Skeletal muscle tissue (tissue), 4 donors: Measurements from ENCODE around the gene TXLNA. TPM values are rescaled to one million over a fixed set of nuclear protein-coding genes. Genes with fewer than 3 reads are reported as not detected.

Experiments used
- H3K27ac ChIP-seq: one replicate; pipeline ENCODE4 v1.7.0; 2013; ENCODE audit warnings: mild to moderate bottlenecking, low read depth, low read length, inconsistent platforms
- H3K27me3 ChIP-seq, 3 donors: one replicate each; pipeline ENCODE4 v1.7.0; 2013; ENCODE audit warnings: low read length in 3 of 3; ENCODE audit not compliant: control insufficient read depth in 3 of 3, insufficient read depth in 3 of 3
- H3K36me3 ChIP-seq, 3 donors: one replicate each; pipeline ENCODE4 v1.7.0; 2013; ENCODE audit warnings: low read length in 3 of 3; ENCODE audit not compliant: control insufficient read depth in 3 of 3, insufficient read depth in 3 of 3
- H3K4me1 ChIP-seq, 3 donors: one replicate each; pipeline ENCODE4 v1.7.0; 2013; ENCODE audit warnings: low read length in 3 of 3, mild to moderate bottlenecking in 3 of 3; ENCODE audit not compliant: control insufficient read depth in 3 of 3, insufficient read depth in 3 of 3
- H3K4me3 ChIP-seq, 3 donors: one replicate each; pipeline ENCODE4 v1.7.0; 2013; ENCODE audit warnings: low read length in 3 of 3
- H3K9ac ChIP-seq, 3 donors: one replicate each; pipeline ENCODE4 v1.7.0; 2013; ENCODE audit warnings: low read length in 3 of 3, mild to moderate bottlenecking in 3 of 3, moderate library complexity in 2 of 3, low read depth in 1 of 3
- H3K9me3 ChIP-seq, 3 donors: one replicate each; pipeline ENCODE4 v1.7.0; 2013; ENCODE audit warnings: low read length in 3 of 3; ENCODE audit not compliant: control insufficient read depth in 3 of 3
- total RNA-seq: library from RNA; depleted of rRNA; stranded (reverse); fragments of >200 nt; gene quantifications from one replicate; pipeline ENCODE4 v1.2.3, GENCODE V29; 2014
- donor health status: Osteomylitis.

Gene TXLNA
- total RNA-seq, 1 donor from 2014 or later: 30.8 TPM

DNA sequence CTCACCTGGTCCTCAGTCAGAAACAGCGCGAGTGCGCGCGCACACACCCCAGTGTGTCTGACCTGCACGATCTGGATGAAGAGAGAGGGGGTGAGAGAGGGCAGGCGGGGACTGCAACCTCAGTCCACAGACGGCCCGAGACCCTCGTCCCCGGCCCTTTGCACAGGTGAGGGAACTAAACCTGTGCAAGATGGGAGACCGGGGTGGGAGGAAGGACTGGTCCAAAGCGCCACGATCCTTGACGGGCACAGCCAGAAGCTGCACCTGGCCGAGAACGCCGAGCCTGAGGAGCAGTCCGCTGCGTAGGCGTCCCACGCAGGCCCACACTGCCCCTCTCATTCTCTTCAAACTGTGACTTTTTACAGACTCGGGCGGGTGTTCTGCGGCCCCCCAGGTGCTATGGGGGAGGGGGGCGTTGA, 25.5 kb downstream of the TXLNA start:
- no peaks in the 10 kb centered on the region for H3K27me3 ChIP-seq
- H3K27ac ChIP-seq: peak overlapping the region; percentile 56
- H3K4me1 ChIP-seq: peaks cover 46 to 51% (median 49%) of the 10 kb centered on the region in 3 donors
- H3K36me3 ChIP-seq: peaks cover 0 to 24% (median 12%) of the 10 kb centered on the region in 3 donors
- H3K9ac ChIP-seq: peak overlapping the region in 2 of 3 donors; percentile 83 to 94
- no peaks in the 10 kb centered on the region for H3K9me3 ChIP-seq
- H3K4me3 ChIP-seq: peak overlapping the region; percentile 85 to 93 (median 86)

DNA sequence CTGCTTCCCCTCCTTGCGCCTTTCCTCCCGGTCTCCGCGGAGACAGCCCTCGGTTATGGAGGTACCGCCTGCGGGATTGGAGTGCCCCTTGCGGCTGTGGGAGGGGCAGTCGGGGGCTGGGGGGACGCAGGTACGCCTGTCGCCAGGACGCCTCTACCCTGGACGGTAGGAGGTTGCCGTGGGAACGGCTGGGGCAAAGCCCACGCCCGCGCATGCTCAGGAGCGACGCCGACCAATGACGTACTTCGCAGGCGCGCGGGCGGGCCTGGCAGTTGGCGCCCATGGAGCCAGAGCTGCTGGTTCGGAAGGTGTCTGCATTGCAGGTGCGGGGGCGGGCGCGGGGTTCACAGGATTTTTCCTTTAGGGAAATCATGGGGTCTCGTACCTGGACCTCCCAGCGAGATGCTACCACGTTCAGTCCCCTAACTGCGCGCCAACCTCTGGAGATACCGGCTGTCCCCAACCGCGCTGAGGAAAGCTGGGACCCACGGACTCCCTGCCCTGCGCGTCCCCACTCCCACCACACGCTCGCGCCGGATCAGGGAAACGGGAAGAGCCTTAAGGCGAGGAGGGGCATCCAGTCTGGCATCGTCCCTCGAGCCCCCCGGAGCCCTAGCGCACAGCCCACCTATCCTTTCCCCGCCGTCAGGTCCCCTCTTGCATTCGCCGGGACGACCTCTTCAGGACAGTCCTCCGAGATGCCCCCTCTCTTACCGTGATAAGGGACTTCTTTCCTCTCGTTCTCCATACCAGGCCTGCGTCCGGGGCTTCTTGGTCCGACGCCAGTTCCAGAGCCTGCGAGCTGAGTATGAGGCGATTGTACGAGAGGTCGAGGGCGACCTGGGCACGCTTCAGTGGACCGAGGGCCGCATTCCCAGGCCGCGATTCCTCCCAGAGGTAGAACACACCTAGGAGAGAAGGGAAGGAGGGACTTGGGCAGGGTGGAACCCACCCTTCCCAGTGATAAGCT, 26.2 kb downstream of the TXLNA start, which contains the start of gene IQCC:
TSS of gene IQCC (plus strand) at position 271 of the 970 bp plus-strand sequence. CDS start at position 282, 11 bp downstream.
- H3K4me3 ChIP-seq: peak within 1 kb of the TSS; percentile 85 to 93 (median 86)
- peaks cover 41 to 46% (median 44%) of the 10 kb centered on the region in 3 donors for H3K4me1 ChIP-seq
- H3K36me3 ChIP-seq: peaks cover 0 to 24% (median 12%) of the 10 kb centered on the region in 3 donors
- H3K27me3 ChIP-seq: no peaks in the 10 kb centered on the region
- no peaks in the 10 kb centered on the region for H3K9me3 ChIP-seq
- peak within 1 kb of the TSS; percentile 83 to 94 (median 88) for H3K9ac ChIP-seq
- H3K27ac ChIP-seq: peak within 1 kb of the TSS; percentile 56

DNA sequence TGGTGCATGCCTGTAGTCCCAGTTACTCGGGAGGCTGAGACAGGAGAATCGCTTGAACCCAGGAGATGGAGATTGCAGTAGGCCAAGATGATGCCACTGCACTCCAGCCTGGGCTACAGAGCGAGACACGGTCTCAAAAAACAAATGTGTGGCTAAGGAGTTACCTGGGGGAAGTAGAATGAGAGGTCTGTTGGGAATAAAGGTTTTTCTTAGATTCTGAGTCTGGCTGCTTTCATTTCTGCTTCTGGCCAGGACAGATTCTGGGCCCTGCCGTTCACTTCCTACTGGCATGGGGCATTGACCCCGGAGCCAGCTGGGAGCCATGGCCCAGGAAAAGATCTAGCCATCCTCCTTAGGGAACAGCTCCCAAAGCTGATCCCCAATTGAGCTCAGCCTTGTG, 29.0 kb downstream of the TXLNA start:
- no peak overlapping the region for H3K9ac ChIP-seq
- no peaks in the 10 kb centered on the region for H3K9me3 ChIP-seq
- peak overlapping the region; percentile 12 for H3K27ac ChIP-seq
- no peak overlapping the region for H3K4me3 ChIP-seq
- H3K4me1 ChIP-seq: peaks cover 25 to 30% (median 29%) of the 10 kb centered on the region in 3 donors
- peaks cover 0 to 18% (median 12%) of the 10 kb centered on the region in 3 donors for H3K36me3 ChIP-seq
- H3K27me3 ChIP-seq: no peaks in the 10 kb centered on the region

DNA sequence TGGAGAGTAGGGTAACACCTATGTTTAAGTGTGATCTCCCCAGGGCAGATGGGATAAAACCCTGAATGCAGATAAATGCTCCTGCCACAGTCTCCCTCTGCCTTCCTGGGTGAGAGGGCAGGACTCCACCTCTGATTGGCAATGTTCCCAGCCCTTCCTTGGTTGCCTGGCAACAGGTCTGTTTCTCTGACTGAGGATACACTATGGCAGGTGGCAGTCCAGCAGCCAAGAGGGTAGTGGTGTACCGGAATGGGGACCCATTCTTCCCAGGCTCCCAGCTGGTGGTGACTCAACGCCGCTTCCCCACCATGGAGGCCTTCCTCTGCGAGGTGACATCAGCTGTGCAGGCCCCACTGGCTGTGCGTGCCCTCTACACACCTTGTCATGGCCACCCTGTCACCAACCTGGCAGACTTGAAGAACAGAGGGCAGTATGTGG, 29.4 kb downstream of the TXLNA start, which contains the start of gene DCDC2B:
TSS of gene DCDC2B (plus strand) at position 199 of the 438 bp plus-strand sequence. CDS start at position 204, 5 bp downstream.
- Histone ChIP-seq H3K4me1 (peaks cover 25 to 30% (median 29%) of the 10 kb centered on the region in 3 donors), H3K27ac (peak within 1 kb of the TSS; percentile 12), H3K36me3 (peaks cover 0 to 14% (median 8%) of the 10 kb centered on the region in 3 donors), H3K9me3 (no peaks in the 10 kb centered on the region), H3K4me3 (no peak within 1 kb of the TSS), H3K9ac (peak within 1 kb of the TSS in 1 of 3 donors; percentile 16), H3K27me3 (no peaks in the 10 kb centered on the region)

DNA sequence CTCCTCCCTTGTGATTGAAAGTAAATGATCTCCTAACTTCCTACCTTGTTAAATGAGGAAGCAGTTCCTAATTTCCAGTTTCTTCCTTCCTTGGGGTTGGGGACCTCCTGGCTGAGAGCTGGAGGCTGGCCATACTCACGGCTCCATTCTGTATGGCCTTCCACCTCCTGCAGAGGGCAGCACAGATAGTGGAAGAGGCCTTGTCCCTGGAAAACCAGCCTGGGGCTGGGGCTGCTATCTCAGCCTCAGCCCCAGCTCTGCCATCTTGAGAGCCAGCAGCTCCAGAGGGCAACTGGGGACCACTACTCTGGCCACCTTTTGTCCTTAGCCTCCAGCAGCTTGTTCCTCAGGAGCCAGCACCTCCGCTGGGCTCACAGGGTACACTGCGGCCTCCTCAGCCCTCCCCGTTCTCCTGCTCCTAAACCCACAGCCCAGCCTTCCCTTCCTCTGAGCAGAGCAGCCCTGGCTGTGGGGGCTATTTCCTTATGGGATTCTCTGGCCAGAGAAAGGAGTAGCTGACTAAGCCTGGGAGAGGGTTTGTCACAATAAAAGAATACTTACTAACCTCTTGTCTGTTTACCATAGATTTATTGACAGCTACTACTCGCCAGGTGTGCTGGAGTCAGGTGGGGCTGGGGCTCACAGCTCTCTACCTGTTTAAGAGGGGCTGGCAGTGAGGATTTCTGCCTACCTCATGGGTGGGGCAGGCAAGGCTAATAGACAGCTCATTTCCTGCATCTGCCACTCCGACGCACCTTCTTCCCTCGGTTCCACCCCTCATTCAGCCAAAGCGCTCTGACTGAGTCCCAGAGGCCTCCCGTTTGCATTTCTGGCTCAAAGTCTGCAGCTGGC, 36.4 kb downstream of the TXLNA start:
- H3K36me3 ChIP-seq: peaks cover 29 to 35% (median 32%) of the 10 kb centered on the region in 3 donors

DNA sequence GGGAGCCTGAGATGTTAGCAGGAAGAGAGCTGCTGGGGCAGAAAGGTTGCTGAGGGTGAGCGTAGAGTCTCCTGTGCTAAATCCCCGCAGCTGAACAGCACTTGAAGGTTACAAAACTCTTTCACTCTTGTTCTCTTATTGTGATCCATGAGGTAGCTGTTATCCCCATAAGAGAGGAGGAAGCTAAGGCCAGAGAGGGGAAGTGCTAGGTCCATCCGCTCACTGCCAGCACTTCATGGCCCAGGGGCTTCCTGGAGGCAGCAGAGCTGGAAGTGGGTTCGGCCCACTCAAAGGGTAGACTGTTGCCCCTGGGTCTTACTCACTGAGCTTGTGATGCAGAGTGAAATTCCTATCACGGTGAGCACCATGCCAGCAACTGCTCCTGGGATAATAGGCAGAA, 37.1 kb downstream of the TXLNA start:
- no peaks in the 10 kb centered on the region for H3K27me3 ChIP-seq
- H3K4me1 ChIP-seq: peaks cover 10 to 15% (median 15%) of the 10 kb centered on the region in 3 donors
- peaks cover 29 to 35% (median 32%) of the 10 kb centered on the region in 3 donors for H3K36me3 ChIP-seq
- peak overlapping the region in 1 of 3 donors; percentile 40 for H3K9ac ChIP-seq
- no peak overlapping the region for H3K27ac ChIP-seq
- H3K9me3 ChIP-seq: no peaks in the 10 kb centered on the region
- no peak overlapping the region for H3K4me3 ChIP-seq

More for the DNA sequence above, 36.4 kb downstream of the TXLNA start:
- Histone ChIP-seq H3K4me1 (peaks cover 3 to 8% (median 7%) of the 10 kb centered on the region in 3 donors), H3K27ac (no peak overlapping the region), H3K9ac (peak overlapping the region in 1 of 3 donors; percentile 40), H3K4me3 (no peak overlapping the region), H3K27me3 (no peaks in the 10 kb centered on the region), H3K9me3 (no peaks in the 10 kb centered on the region)

DNA sequence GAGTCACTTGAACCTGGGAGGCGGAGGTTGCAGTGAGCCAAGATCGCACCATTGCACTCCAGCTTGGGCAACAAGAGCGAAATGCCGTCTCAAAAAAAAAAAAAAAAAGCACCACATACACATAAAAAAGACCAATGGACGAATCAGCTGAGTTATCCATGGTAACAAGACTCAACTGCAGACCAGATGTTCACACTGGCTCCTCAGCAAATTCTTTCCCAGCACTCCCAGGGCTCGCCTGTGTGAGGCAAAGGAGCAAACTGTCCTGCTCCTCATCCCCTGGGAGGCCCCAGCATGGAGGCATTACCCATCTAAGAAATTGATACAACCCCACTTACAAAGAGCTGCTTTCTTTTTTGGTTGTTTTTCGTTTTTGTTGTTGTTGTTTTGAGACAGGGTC, 39.5 kb downstream of the TXLNA start:
- Histone ChIP-seq H3K4me3 (no peak overlapping the region), H3K27ac (no peak overlapping the region), H3K9ac (no peak overlapping the region), H3K36me3 (peaks cover 34 to 39% (median 37%) of the 10 kb centered on the region in 3 donors), H3K27me3 (no peaks in the 10 kb centered on the region), H3K4me1 (peaks cover 24 to 31% (median 28%) of the 10 kb centered on the region in 3 donors), H3K9me3 (no peaks in the 10 kb centered on the region)

DNA sequence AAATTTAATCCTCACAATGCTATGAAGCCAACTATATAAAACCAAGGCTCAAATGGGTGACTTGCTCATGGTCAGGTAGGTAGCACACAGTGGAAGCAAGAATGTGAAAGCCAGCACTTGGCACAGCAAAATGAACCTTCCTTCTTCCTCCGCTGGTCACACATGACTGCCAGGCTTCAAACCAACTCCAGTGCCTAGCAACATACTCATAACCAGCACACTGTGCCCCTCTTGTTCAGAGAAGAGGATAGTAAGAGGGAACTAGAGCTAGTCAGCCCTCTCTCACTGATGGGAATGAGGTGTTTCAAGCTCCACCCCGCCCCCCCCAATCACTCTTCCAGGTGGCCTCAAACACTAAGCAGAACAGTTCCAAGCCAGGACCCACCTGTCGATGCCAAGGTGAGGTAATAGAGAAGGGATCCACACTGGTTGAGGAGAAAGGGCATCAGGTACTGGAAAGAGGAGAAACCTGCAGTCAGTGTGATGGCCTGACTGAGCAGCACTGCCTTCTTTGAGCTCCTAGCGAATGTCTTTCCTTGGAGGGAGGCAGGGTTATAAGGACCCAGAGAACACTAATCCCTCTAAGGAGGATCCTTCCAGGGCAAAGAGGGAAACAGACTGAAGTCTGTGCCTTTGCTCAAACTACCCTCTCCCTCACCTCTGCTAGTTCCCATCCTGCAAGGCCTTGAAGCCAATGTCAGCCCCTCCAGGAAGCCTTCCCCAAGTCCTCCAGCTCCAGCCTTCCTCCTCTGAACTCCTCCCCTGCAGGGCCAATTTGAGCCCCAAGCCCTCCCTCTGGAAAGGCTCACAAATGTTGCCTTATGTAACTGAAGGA, 41.5 kb downstream of the TXLNA start:
- H3K9me3 ChIP-seq: no peaks in the 10 kb centered on the region
- H3K27me3 ChIP-seq: no peaks in the 10 kb centered on the region
- H3K4me1 ChIP-seq: peaks cover 27 to 30% (median 28%) of the 10 kb centered on the region in 3 donors
- H3K9ac ChIP-seq: peak overlapping the region; percentile 96 to 99 (median 98)
- peak overlapping the region; percentile 94 to 99 (median 97) for H3K4me3 ChIP-seq
- H3K36me3 ChIP-seq: peaks cover 34 to 37% (median 35%) of the 10 kb centered on the region in 3 donors
- no peak overlapping the region for H3K27ac ChIP-seq
